Testis (tissue), 3 donors: ENCODE data around the gene CDK14. TPM values are rescaled to one million over a fixed set of nuclear protein-coding genes. Genes with fewer than 3 reads are reported as not detected.
"Not testable (repeated sequence)": the region's sequence is repeated elsewhere in the genome, so short reads cannot be mapped to it uniquely, and the experiment has no call there.

Experiments used
- DNase-seq: peaks from one replicate; pipeline ENCODE4 v3.0.0-alpha.2; 2019
- H3K27ac ChIP-seq, 2 donors: fragments of 200-600 bp; sonication (generic); one replicate each; pipeline ENCODE4 v1.5.1; 2019
- H3K27me3 ChIP-seq: fragments of 200-600 bp; sonication (generic); one replicate; pipeline ENCODE4 v1.5.1; 2019
- H3K36me3 ChIP-seq: fragments of 200-600 bp; sonication (generic); one replicate; pipeline ENCODE4 v1.5.1; 2017; ENCODE audit warnings: low read depth; ENCODE audit errors: missing control alignments
- H3K4me1 ChIP-seq: fragments of 200-600 bp; sonication (generic); one replicate; pipeline ENCODE4 v1.5.1; 2019
- H3K4me3 ChIP-seq, 2 donors: fragments of 200-600 bp; sonication (generic); one replicate each; pipeline ENCODE4 v1.5.1; 2017 to 2019
- H3K9me3 ChIP-seq: fragments of 200-600 bp; sonication (generic); one replicate; pipeline ENCODE4 v1.5.1; 2017
- CTCF ChIP-seq, 3 experiments: fragments of 450-650 bp in 2 of 3; fragments of 200-600 bp in 1 of 3; sonication (generic) in 1 of 3; IDR thresholded peaks; one replicate each; pipeline ENCODE4 v1.5.1; 2016 to 2019; ENCODE audit warnings: antibody characterized with exemption in 3 of 3, mild to moderate bottlenecking in 2 of 3, moderate library complexity in 1 of 3
- POLR2A ChIP-seq: fragments of 450-650 bp; IDR thresholded peaks from one replicate; pipeline ENCODE4 v1.6.1; 2017; ENCODE audit warnings: antibody characterized with exemption, mild to moderate bottlenecking, moderate library complexity
- WGBS, 2 donors: methylation state at CpG; one replicate each; pipeline ENCODE4 v1.1.5; 2018; 5-methylcytosine and 5-hydroxymethylcytosine counted together
- intact Hi-C: fragments of 100-400 bp; cut with DNase I; formaldehyde crosslinking; loops from one replicate; pipeline ENCODE4 v1.15.1; 2023; ENCODE audit warnings: low total_unique reads
- polyA plus RNA-seq: library from polyadenylated mRNA; stranded (reverse); fragments of 350-450 nt; fragmentation: Illumina TruSeq; extraction: RNeasy Lipid Tissue Mini Kit (QIAGEN cat#74804); gene quantifications from one replicate; pipeline ENCODE4 v1.2.3, GENCODE V29; 2014; ENCODE audit warnings: low read depth, low replicate concordance; ENCODE audit not compliant: insufficient read depth
- total RNA-seq, 2 donors: library from RNA; depleted of rRNA; stranded (reverse); fragments of >200 nt; gene quantifications; one replicate each; pipeline ENCODE4 v1.2.3, GENCODE V29; 2016

CDK14 gene
- total and polyA plus RNA-seq, 3 donors from 2014 or later: 18.9 to 22.7 (median 19.5) TPM

GRCh38 chr7:90917539-90917938, 321.4 kb downstream of the CDK14 start:
- no peaks in the 10 kb centered on the region for H3K9me3 ChIP-seq
- TF ChIP-seq CTCF (IDR thresholded peaks at IDR 0.05) (no peak), POLR2A (no peak)
- DNase-seq: no peak
- H3K27me3 ChIP-seq: no peaks in the 10 kb centered on the region
- intact Hi-C loops: no loop called here
- no peaks in the 10 kb centered on the region for H3K36me3 ChIP-seq
- no peak overlapping the region for H3K27ac ChIP-seq
- H3K4me3 ChIP-seq: no peak overlapping the region
- no peaks in the 10 kb centered on the region for H3K4me1 ChIP-seq
- 87 to 88% methylated on average over 4 of the region's 4 CpGs for WGBS, 2 donors

GRCh38 chr7:90918303-90918702, 322.2 kb downstream of the CDK14 start:
- no peaks in the 10 kb centered on the region for H3K9me3 ChIP-seq
- 61 to 76% methylated on average over 3 of the region's 3 CpGs for WGBS, 2 donors
- no peak for TF ChIP-seq POLR2A
- no peak for TF ChIP-seq CTCF (IDR thresholded peaks at IDR 0.05)
- H3K4me3 ChIP-seq: no peak overlapping the region
- H3K36me3 ChIP-seq: no peaks in the 10 kb centered on the region
- no peaks in the 10 kb centered on the region for H3K4me1 ChIP-seq
- intact Hi-C loops: no loop called here
- no peak for DNase-seq
- H3K27me3 ChIP-seq: no peaks in the 10 kb centered on the region
- H3K27ac ChIP-seq: no peak overlapping the region

GRCh38 chr7:90919816-90920215, 323.7 kb downstream of the CDK14 start:
- Histone ChIP-seq H3K4me1 (no peaks in the 10 kb centered on the region), H3K27me3 (no peaks in the 10 kb centered on the region), H3K27ac (no peak overlapping the region), H3K4me3 (no peak overlapping the region), H3K9me3 (no peaks in the 10 kb centered on the region), H3K36me3 (no peaks in the 10 kb centered on the region)
- 88 to 89% methylated on average over 2 of the region's 2 CpGs for WGBS, 2 donors
- intact Hi-C loops: no loop called here
- TF ChIP-seq CTCF (IDR thresholded peaks at IDR 0.05): no peak
- no peak for TF ChIP-seq POLR2A
- DNase-seq: no peak

GRCh38 chr7:90920336-90920735, 324.2 kb downstream of the CDK14 start:
- H3K4me1 ChIP-seq: no peaks in the 10 kb centered on the region
- DNase-seq: no peak
- no peaks in the 10 kb centered on the region for H3K36me3 ChIP-seq
- no peak overlapping the region for H3K4me3 ChIP-seq
- no peaks in the 10 kb centered on the region for H3K9me3 ChIP-seq
- no peaks in the 10 kb centered on the region for H3K27me3 ChIP-seq
- 93 to 96% methylated on average over 1 of the region's 1 CpG for WGBS, 2 donors
- TF ChIP-seq CTCF (IDR thresholded peaks at IDR 0.05) (no peak), POLR2A (no peak)
- intact Hi-C loops: no loop called here
- no peak overlapping the region for H3K27ac ChIP-seq

GRCh38 chr7:90923541-90923997, 327.4 kb downstream of the CDK14 start:
- TF ChIP-seq POLR2A (no peak), CTCF (IDR thresholded peaks at IDR 0.05) (no peak)
- no peaks in the 10 kb centered on the region for H3K36me3 ChIP-seq
- H3K27me3 ChIP-seq: no peaks in the 10 kb centered on the region
- no peaks in the 10 kb centered on the region for H3K9me3 ChIP-seq
- 95% methylated on average over 2 of the region's 2 CpGs for WGBS, 2 donors
- H3K4me1 ChIP-seq: no peaks in the 10 kb centered on the region
- no peak overlapping the region for H3K27ac ChIP-seq
- no peak for DNase-seq
- no peak overlapping the region for H3K4me3 ChIP-seq
- intact Hi-C loops: no loop called here

GRCh38 chr7:90928700-90929424, 332.7 kb downstream of the CDK14 start:
- H3K27ac ChIP-seq, intact Hi-C loops, H3K36me3 ChIP-seq, H3K4me3 ChIP-seq, DNase-seq, H3K4me1 ChIP-seq, H3K27me3 ChIP-seq, H3K9me3 ChIP-seq: not testable (repeated sequence)
- WGBS, 2 donors: 87 to 93% methylated on average over 12 to 13 of the region's 13 CpGs
